HG02840 (cell line): ENCODE results near the gene NRIP1.
"Not testable (repeated sequence)": the region's sequence is repeated elsewhere in the genome, so short reads cannot be mapped to it uniquely, and the experiment has no call there.

Source experiments
- ATAC-seq: cut with Tn5 transposase; IDR thresholded peaks from one replicate; pipeline ENCODE4 v1.9.1; 2021; ENCODE audit warnings: mild to moderate bottlenecking, moderate library complexity, moderate number of reproducible peaks; ENCODE audit not compliant: unreplicated experiment, low FRiP score

The NRIP1 gene

DNA sequence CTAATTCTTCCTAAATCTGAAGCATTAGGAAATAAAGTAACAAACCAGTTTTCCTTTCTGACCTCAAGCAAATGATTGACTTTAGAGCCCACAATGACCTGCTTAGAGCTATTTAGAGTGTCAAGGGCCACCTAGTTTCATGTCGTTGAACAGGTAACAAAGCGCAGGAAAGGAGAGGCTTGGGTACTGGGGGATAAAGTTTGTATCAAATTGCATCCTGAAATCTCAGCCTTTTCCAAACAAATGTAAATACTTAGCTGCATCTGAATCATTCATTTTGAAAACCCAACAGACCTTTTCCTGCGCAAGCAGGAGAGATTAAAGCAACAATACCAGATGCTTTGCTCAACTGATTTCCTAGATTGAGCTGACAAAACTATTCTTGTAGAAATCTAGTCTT, 121.2 kb downstream of the NRIP1 start:
- ATAC-seq: no peak

- no peak for ATAC-seq
These were observed 121.9 kb downstream of the NRIP1 start for GRCh38 chr21:14942801-14943490.

DNA sequence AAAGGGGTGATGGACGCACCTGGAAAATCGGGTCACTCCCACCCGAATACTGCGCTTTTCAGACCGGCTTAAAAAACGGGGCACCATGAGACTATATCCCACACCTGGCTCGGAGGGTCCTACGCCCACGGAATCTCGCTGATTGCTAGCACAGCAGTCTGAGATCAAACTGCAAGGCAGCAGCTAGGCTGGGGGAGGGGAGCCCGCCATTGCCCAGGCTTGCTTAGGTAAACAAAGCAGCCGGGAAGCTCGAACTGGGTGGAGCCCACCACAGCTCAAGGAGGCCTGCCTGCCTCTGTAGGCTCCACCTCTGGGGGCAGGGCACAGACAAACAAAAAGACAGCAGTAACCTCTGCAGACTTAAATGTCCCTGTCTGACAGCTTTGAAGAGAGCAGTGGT, 137.5 kb downstream of the NRIP1 start:
- ATAC-seq: not testable (repeated sequence)

GRCh38 chr21:14926186-14926585, 138.6 kb downstream of the NRIP1 start:
- ATAC-seq: no peak

- no peak for ATAC-seq
These were observed 141.3 kb downstream of the NRIP1 start for GRCh38 chr21:14923468-14923867.

- no peak for ATAC-seq
These were observed 141.8 kb downstream of the NRIP1 start for GRCh38 chr21:14922980-14923379.

- ATAC-seq: no peak
These were observed 146.3 kb downstream of the NRIP1 start for GRCh38 chr21:14918527-14918926.

DNA sequence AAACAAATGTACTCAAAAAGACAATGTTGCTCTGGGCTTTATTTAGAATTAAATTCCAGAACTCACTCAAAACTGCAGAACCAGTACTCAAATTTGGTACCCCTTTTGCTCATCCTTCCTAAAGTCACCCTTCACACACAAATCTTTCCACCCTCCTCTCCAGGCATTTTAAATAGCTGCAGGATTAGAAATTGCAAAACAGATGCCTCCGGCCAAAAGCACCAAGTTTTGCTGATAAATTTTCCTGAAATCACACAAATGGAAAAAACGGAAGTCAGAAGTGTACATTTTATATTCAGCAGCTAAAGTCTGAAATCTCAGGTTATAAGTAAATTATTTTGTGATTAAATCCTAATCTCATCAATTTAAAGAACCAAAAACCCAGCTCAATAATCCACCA, 147.0 kb downstream of the NRIP1 start:
- ATAC-seq: no peak

DNA sequence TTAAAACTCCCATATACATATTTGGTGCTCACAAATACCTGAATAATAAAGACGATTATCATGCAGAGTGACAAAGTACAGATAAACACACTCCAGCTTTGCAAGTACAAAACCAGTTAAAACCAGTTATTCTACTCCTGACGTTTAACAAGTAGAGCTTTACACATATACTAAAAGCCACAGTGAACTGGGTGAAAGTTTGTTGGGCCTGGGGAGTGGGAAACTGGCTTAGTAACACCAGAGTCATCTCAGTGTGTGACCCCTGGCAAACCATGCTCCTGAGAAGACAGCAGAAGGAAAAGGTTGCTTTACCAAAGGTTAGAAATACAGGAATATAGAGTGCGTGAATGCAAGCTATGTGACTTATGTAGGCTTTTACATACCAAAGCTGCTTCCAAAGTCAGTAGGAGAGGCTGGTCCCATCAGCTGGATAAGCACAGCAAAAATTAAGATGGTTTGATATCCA, 148.1 kb downstream of the NRIP1 start:
- ATAC-seq: no peak

DNA sequence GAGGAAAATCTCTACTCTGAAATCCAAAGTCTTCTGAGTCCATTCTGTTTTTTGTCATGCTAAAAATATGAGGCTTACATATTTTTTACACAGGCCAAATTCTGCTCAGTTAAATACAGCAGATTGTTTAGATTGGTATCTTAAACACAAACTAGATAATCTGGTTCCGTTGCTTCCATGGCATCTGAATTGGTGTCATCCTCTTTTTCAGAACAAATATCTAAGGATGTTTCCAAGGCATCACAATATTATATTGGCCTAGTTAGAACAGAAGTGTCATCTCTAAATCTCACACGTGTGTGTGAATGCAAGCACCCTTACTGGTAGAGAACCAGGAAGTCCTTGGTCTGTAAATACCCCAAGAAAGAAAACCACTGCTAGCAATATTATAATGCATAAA, 151.2 kb downstream of the NRIP1 start:
- no peak for ATAC-seq

DNA sequence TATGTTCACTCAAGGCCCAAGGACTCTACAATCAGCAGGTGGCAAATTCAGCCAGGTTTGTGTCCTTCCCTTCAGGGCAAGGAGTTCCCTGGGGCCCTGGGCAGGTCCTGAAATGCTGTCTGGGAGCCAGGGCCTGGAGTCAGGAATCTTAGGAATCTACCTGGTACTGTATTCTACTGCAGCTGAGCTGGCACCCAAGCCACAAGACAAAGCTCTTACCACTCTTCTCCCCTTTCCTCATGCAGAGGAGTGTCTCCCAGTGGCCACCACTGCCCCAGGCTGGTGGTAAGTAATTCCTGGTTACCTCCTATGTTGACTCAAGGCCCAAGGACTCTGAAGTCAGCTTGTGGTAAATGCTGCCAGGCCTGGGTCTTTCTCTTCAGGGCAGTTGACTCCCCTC, 153.4 kb downstream of the NRIP1 start:
- no peak for ATAC-seq
